ENCODE data around the gene LAMC2. TPM values are rescaled to one million over a fixed set of nuclear protein-coding genes. Genes with fewer than 3 reads are reported as not detected.

LAMC2 gene
- total and polyA plus RNA-seq, 2 of the 8 experiments (the other 6 are each of a cell fraction or from before 2014, with no cell fraction given), result 4.6 to 12.9 TPM

DNA sequence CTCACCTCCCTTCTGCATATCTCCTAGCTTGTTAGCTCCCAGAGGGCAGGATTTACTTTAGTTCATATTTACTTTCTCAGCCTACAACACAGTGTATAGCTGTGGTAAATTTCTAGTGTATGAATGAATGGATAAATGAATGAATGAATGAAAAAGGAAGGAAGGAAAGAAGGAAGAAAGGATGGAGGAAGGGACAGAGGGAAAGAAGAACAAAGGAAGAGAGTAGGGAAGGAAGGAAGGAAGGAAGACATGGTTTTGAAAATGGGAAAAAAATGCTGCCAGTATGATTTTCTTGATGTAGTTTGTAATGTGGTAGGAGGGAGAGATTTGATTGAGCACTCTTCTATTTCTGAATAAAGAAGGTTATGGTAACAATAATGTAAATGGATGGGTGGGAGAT lies 47.0 kb downstream of the LAMC2 start:
- H3K18ac ChIP-seq (ENCODE audit: extremely low read depth, low read length), result no peak overlapping the region
- no peak overlapping the region for H4K5ac ChIP-seq (ENCODE audit: insufficient read length, low read depth, low read length)
- TF ChIP-seq SUZ12 (IDR thresholded peaks at IDR 0.05; ENCODE audit: low read length) (no peak), KDM1A (IDR thresholded peaks at IDR 0.05; ENCODE audit: borderline replicate concordance, low read length) (no peak), RNF2 (IDR thresholded peaks at IDR 0.05; ENCODE audit: borderline replicate concordance, low read depth, low read length, missing control alignments, poor library complexity, severe bottlenecking) (no peak), POLR2AphosphoS5 (IDR thresholded peaks at IDR 0.05; ENCODE audit: low read depth, low read length) (no peak)
- ChIA-PET CTCF (ENCODE audit: partially characterized antibody) (interaction anchor here (0.5 to 1.0 kb wide), 2 partner anchors 16 to 246 kb away, joined by 3 read pairs; no protein-coding TSS in a partner anchor), POLR2A (ENCODE audit: partially characterized antibody) (no interaction called here)
- no peak overlapping the region for H2BK12ac ChIP-seq (ENCODE audit: low read depth, low read length)
- H3K79me1 ChIP-seq (ENCODE audit: low read depth, low read length), result no peaks in the 10 kb centered on the region
- FAIRE-seq (no peak), DNase-seq (ENCODE audit: low read depth in 1 of 2, low spot score in 2 of 2) (no peak)
- H2BK15ac ChIP-seq (ENCODE audit: low read length), result no peak overlapping the region
- H3K27me3 ChIP-seq (replicated peaks in 1 of 4; ENCODE audit: control insufficient read depth in 3 of 4, extremely low read depth in 1 of 4, insufficient read depth in 3 of 4, low read length in 3 of 4), result no peaks in the 10 kb centered on the region
- H4K8ac ChIP-seq (ENCODE audit: extremely low read depth, insufficient read depth, low read length), result no peak overlapping the region
- H3K27ac ChIP-seq (ENCODE audit: low read depth, low read length), result no peak overlapping the region
- no peak overlapping the region for H3K23ac ChIP-seq (ENCODE audit: insufficient read length)
- H3K4me2 ChIP-seq (ENCODE audit: insufficient read depth in 1 of 2, low read depth in 2 of 2, low read length in 2 of 2), result no peak overlapping the region
- H4K20me1 ChIP-seq (replicated peaks in 1 of 2; ENCODE audit: control insufficient read depth in 1 of 2, insufficient read depth in 2 of 2, low read length in 2 of 2), result no peaks in the 10 kb centered on the region
- H2AFZ ChIP-seq (ENCODE audit: low read length), result no peak overlapping the region
- no peak overlapping the region for H2AK5ac ChIP-seq (ENCODE audit: low read depth, low read length)
- H2BK5ac ChIP-seq (ENCODE audit: low read depth, low read length), result no peak overlapping the region
- no peaks in the 10 kb centered on the region; the same call in 1 of the 2 replicates for H3K23me2 ChIP-seq (ENCODE audit: low read depth, low read length)
- no peaks in the 10 kb centered on the region for H3K9me3 ChIP-seq (ENCODE audit: insufficient read depth in 2 of 2, low read depth in 1 of 2, low read length in 1 of 2)
- H2BK20ac ChIP-seq (ENCODE audit: low read length), result no peak overlapping the region
- peaks cover 7 to 12% (median 10%) of the 10 kb centered on the region in 4 experiments; a peak in 6 of 7 replicates for H3K4me1 ChIP-seq (replicated peaks in 1 of 4; ENCODE audit: control insufficient read depth in 3 of 4, insufficient read depth in 4 of 4, low read length in 3 of 4)
- no peaks in the 10 kb centered on the region for H3K79me2 ChIP-seq (ENCODE audit: control insufficient read depth in 1 of 2, insufficient read depth in 2 of 2, low read length in 2 of 2)
- H3K4me3 ChIP-seq (ENCODE audit: extremely low read depth in 1 of 4, insufficient read depth in 2 of 4, low read depth in 3 of 4, low read length in 4 of 4), result no peak overlapping the region
- H3K14ac ChIP-seq (ENCODE audit: insufficient read length), result no peak overlapping the region
- no peak overlapping the region for H3K9ac ChIP-seq (replicated peaks in 1 of 4; ENCODE audit: extremely low read depth in 1 of 4, low read depth in 3 of 4, low read length in 3 of 4)
- 0 out of 8 replicates have a peak, but pooled peaks cover 0 to 3% (median 0%) of the 10 kb centered on the region in 4 experiments for H3K36me3 ChIP-seq (ENCODE audit: control insufficient read depth in 2 of 4, insufficient read depth in 4 of 4, low read length in 3 of 4)
- H4K91ac ChIP-seq (replicated peaks; ENCODE audit: insufficient read length, low read length), result no peak overlapping the region
- H3K4ac ChIP-seq (replicated peaks; ENCODE audit: insufficient read length, low read depth, low read length), result no peak overlapping the region
- H2BK120ac ChIP-seq (replicated peaks; ENCODE audit: low read depth, low read length), result no peak overlapping the region
- H3K56ac ChIP-seq (replicated peaks; ENCODE audit: insufficient read length, low read depth, low read length), result no peak overlapping the region
